Ureter (tissue), 1 donor: Measurements from ENCODE around the gene TRRAP. TPM values are rescaled to one million over a fixed set of nuclear protein-coding genes. Genes with fewer than 3 reads are reported as not detected.
A peak's percentile ranks its signal among the peaks of the same experiment; 100 is the strongest.

ENCODE experiments used
- DNase-seq: peaks from one replicate; pipeline ENCODE4 v3.0.0-alpha.2; 2020; ENCODE audit warnings: low spot score
- total RNA-seq: library from RNA; stranded (reverse); gene quantifications from one replicate; pipeline ENCODE4 v1.2.4, GENCODE V29; 2023
- donor health status: DM: yes; HTN: yes; CAD: no.

The TRRAP gene
- total RNA-seq, 1 donor from 2014 or later, result 53.5 TPM

- DNase-seq, result no peak
Observed at GRCh38 chr7:98946389-98946788, 68.1 kb downstream of the TRRAP start.

GRCh38 chr7:98949336-98950044 is 71.2 kb downstream of the TRRAP start:
- no peak for DNase-seq

GRCh38 chr7:98955992-98956391 is 77.7 kb downstream of the TRRAP start:
- DNase-seq, result no peak

GRCh38 chr7:98956469-98956868 is 78.1 kb downstream of the TRRAP start:
- DNase-seq, result no peak

GRCh38 chr7:98956937-98957336 is 78.6 kb downstream of the TRRAP start:
- no peak for DNase-seq

GRCh38 chr7:98957766-98958165 is 79.4 kb downstream of the TRRAP start:
- no peak for DNase-seq

- no peak for DNase-seq
Observed at GRCh38 chr7:98958968-98959367, 80.6 kb downstream of the TRRAP start.

- no peak for DNase-seq
Observed at GRCh38 chr7:98963305-98963704, 85.0 kb downstream of the TRRAP start.

GRCh38 chr7:98964596-98964995 is 86.3 kb downstream of the TRRAP start:
- no peak for DNase-seq

- no peak for DNase-seq
Observed at GRCh38 chr7:98968621-98969020, 90.3 kb downstream of the TRRAP start.

GRCh38 chr7:98969386-98969785 is 91.1 kb downstream of the TRRAP start:
- DNase-seq, result no peak

GRCh38 chr7:98970016-98970615 is 91.8 kb downstream of the TRRAP start:
- no peak for DNase-seq

GRCh38 chr7:98970805-98971204 is 92.5 kb downstream of the TRRAP start:
- no peak for DNase-seq

GRCh38 chr7:98974205-98974604 is 95.9 kb downstream of the TRRAP start:
- DNase-seq, result no peak

GRCh38 chr7:98974906-98975816 is 96.8 kb downstream of the TRRAP start:
- no peak for DNase-seq

- DNase-seq, result no peak
Observed at GRCh38 chr7:98976396-98977185, 98.3 kb downstream of the TRRAP start.

- peak; percentile 39 for DNase-seq
Observed at GRCh38 chr7:98978672-98979071, 100.3 kb downstream of the TRRAP start.

- DNase-seq, result peak; percentile 19
Observed at GRCh38 chr7:98981701-98982100, 103.4 kb downstream of the TRRAP start.

GRCh38 chr7:98982686-98983085 is 104.4 kb downstream of the TRRAP start:
- peak; percentile 20 for DNase-seq

GRCh38 chr7:98984126-98984525 is 105.8 kb downstream of the TRRAP start:
- DNase-seq, result peak; percentile 22

GRCh38 chr7:98985406-98985805 is 107.1 kb downstream of the TRRAP start:
- DNase-seq, result no peak

GRCh38 chr7:98985945-98986344 is 107.6 kb downstream of the TRRAP start:
- DNase-seq, result no peak
